HL-60 (cell line): ENCODE measurements around the gene TICAM1.
A peak's percentile ranks its signal among the peaks of the same experiment; 100 is the strongest.

Source experiments
- CTCF ChIP-seq: IDR thresholded peaks from one replicate; pipeline ENCODE4 v1.5.1; 2011; ENCODE audit warnings: low read length, control low read depth, inconsistent platforms; ENCODE audit not compliant: insufficient read depth
- POLR2AphosphoS5 ChIP-seq: IDR thresholded peaks from 2 replicates; pipeline ENCODE4 v1.6.1; 2012; ENCODE audit warnings: low read depth

- TF ChIP-seq CTCF (no peak), POLR2AphosphoS5 (0 out of 2 replicates have a peak, but pooled peaks have one; percentile 13)
Measured at GRCh38 chr19:4867534-4868285, 36.2 kb upstream of the TICAM1 start, which contains the start of gene PLIN3.
